CD8-positive, alpha-beta memory T cell (primary cell): ENCODE data around the gene AMN. TPM values are rescaled to one million over a fixed set of nuclear protein-coding genes. Genes with fewer than 3 reads are reported as not detected.
"Not testable (repeated sequence)": the region's sequence is repeated elsewhere in the genome, so short reads cannot be mapped to it uniquely, and the experiment has no call there.

ENCODE experiments used
- CTCF ChIA-PET: fragments of 350-600 bp; sonication (Branson Sonifier 250); formaldehyde crosslinking; loops from one replicate; lab custom pipeline; 2021; ENCODE audit warnings: antibody characterized with exemption; lab: Charles Lee
- POLR2A ChIA-PET: fragments of 350-600 bp; sonication (Branson Sonifier 250); formaldehyde crosslinking; loops from one replicate; lab custom pipeline; 2021; ENCODE audit warnings: antibody characterized with exemption; lab: Charles Lee
- DNase-seq, 5 donors: peaks; one replicate each; pipeline versions ENCODE4 v3.0.0 to v3.0.0-alpha.2; 2020 to 2022; ENCODE audit warnings: mixed read lengths in 1 of 5
- H3K27ac ChIP-seq: one replicate; pipeline ENCODE4 v1.7.0; 2013; ENCODE audit warnings: low read depth, mild to moderate bottlenecking, low read length, moderate library complexity
- H3K27me3 ChIP-seq: 2 replicates; pipeline ENCODE4 v1.7.0; 2013; ENCODE audit warnings: low read length, mild to moderate bottlenecking; ENCODE audit not compliant: insufficient read depth, poor library complexity, severe bottlenecking
- H3K36me3 ChIP-seq: 2 replicates; pipeline ENCODE4 v1.7.0; 2013; ENCODE audit warnings: mild to moderate bottlenecking, low read length, moderate library complexity; ENCODE audit not compliant: insufficient read depth
- H3K4me1 ChIP-seq: 2 replicates; pipeline ENCODE4 v1.7.0; 2013; ENCODE audit warnings: mild to moderate bottlenecking, low read length, moderate library complexity; ENCODE audit not compliant: insufficient read depth
- H3K4me3 ChIP-seq: 2 replicates; pipeline ENCODE4 v1.7.0; 2013; ENCODE audit warnings: mild to moderate bottlenecking, low read length
- H3K9me3 ChIP-seq: 2 replicates; pipeline ENCODE4 v1.7.0; 2013; ENCODE audit warnings: mild to moderate bottlenecking, low read length
- H3K27ac Mint-ChIP-seq, 8 donors: one replicate each; pipeline ENCODE4 v1.8.0; 2020 to 2021; ENCODE audit warnings: mixed read lengths in 8 of 8, mild to moderate bottlenecking in 6 of 8, inconsistent platforms in 3 of 8, moderate library complexity in 3 of 8
- H3K27me3 Mint-ChIP-seq, 2 donors: one replicate each; pipeline ENCODE4 v1.8.0; 2020 to 2021; ENCODE audit warnings: mixed read lengths in 2 of 2, mild to moderate bottlenecking in 1 of 2, moderate library complexity in 1 of 2
- H3K36me3 Mint-ChIP-seq, 3 donors: one replicate each; pipeline ENCODE4 v1.8.0; 2020 to 2021; ENCODE audit warnings: mixed read lengths in 3 of 3, inconsistent platforms in 1 of 3, mild to moderate bottlenecking in 1 of 3
- H3K4me1 Mint-ChIP-seq, 3 donors: one replicate each; pipeline ENCODE4 v1.8.0; 2020 to 2021; ENCODE audit warnings: mixed read lengths in 3 of 3, inconsistent platforms in 1 of 3, mild to moderate bottlenecking in 1 of 3
- H3K4me3 Mint-ChIP-seq, 7 donors: one replicate each; pipeline ENCODE4 v1.8.0; 2020 to 2021; ENCODE audit warnings: mixed read lengths in 7 of 7, mild to moderate bottlenecking in 6 of 7, moderate library complexity in 4 of 7, inconsistent platforms in 2 of 7
- H3K9me3 Mint-ChIP-seq, 5 donors: one replicate each; pipeline ENCODE4 v1.8.0; 2020 to 2022; ENCODE audit warnings: mixed read lengths in 5 of 5, mild to moderate bottlenecking in 3 of 5, moderate library complexity in 2 of 5, inconsistent platforms in 1 of 5
- polyA plus RNA-seq: library from polyadenylated mRNA; unstranded; fragments of 300-500 nt; fragmentation: Illumina TruSeq; gene quantifications from one replicate; pipeline ENCODE4 v1.2.3, GENCODE V29; 2021
- total RNA-seq, 2 experiments: library from RNA; stranded (reverse); gene quantifications; one replicate each; pipeline ENCODE4 v1.2.3, GENCODE V29; 2021

AMN gene
- total RNA-seq (under 1 TPM; 0.66 to 0.75 TPM), polyA plus RNA-seq (1.6 TPM)

DNA sequence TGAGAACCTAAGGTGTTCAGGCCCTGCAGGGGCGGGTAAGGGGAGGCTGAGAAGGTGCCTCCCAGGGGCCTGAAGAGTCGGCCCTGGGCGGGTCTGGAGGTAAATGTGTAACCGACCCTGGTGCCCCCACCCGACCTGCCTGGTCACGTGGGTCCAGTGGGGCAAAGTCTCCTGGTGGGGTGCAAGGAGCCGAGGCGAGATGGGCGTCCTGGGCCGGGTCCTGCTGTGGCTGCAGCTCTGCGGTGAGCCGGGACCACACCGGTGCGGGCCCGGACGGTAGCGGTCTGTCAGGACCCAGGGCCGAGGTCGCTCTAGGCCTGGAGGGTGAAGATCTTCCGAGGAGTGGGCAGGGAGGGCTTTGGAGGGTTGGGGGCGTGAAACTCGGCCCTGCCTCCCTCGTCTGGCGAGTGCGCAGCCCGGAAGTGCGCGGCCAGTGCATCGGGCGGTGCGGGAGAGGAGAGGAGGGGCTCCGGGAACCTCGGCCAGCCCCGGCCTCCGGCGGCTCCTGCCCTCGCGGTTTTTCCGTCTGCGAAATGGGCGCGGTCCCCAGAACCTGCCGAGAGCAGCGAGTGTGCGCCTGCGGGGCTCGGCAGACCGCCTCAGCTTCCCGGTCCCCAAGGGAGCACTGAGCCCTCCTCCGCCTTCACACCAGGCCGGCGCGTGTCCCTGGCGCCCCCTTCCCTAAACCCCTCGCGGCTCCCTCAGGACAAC lies at the start of gene AMN:
Gene AMN, plus strand, starts transcription at position 174 of the 711 bp plus-strand sequence. Its CDS starts 26 bp downstream, at position 200.
- DNase-seq: no peak

DNA sequence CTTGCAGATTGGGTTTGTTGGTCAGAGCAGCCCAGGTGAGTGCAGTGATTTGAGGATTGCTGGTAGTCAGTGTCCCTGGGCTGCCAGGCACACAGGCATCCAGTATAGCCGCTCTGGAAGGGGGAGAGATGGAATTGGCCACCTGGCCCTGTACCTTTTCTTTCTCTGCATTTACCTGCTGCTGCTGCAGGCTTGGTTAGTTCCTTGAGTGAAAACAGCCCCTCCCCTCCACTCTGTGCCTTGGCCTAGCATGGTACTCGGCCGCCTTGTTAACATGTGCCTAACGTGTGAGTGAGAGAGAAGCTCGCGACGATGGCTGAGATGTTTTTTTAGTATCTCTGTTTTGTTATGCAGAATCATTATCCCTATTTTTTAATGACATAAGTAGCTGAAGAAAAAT lies 49.3 kb upstream of the AMN start:
- Mint-ChIP-seq H3K4me3 (no peak overlapping the region), H3K27me3 (peaks cover 0 to 2% of the 10 kb centered on the region in 2 donors)
- CTCF ChIA-PET: no interaction called here

More for the DNA sequence above, at the start of gene AMN:
- ChIA-PET CTCF (no interaction called here), POLR2A (no interaction called here)
- Mint-ChIP-seq H3K36me3 (no peaks in the 10 kb centered on the region), H3K4me3 (peak within 1 kb of the TSS; percentile 27 to 85 (median 51)), H3K9me3 (no peaks in the 10 kb centered on the region), H3K4me1 (peaks cover 5 to 24% (median 9%) of the 10 kb centered on the region in 3 donors), H3K27me3 (peaks cover 4 to 17% of the 10 kb centered on the region in 2 donors), H3K27ac (peak within 1 kb of the TSS in 1 of 8 donors; percentile 66)
- Histone ChIP-seq H3K4me3 (no peak within 1 kb of the TSS), H3K4me1 (peaks cover 15% of the 10 kb centered on the region), H3K27ac (no peak within 1 kb of the TSS), H3K9me3 (no peaks in the 10 kb centered on the region), H3K27me3 (no peaks in the 10 kb centered on the region), H3K36me3 (no peaks in the 10 kb centered on the region)

GRCh38 chr14:102873546-102874061 lies 48.9 kb upstream of the AMN start:
- no peaks in the 10 kb centered on the region for H3K4me1 ChIP-seq
- H3K36me3 ChIP-seq: peaks cover 45% of the 10 kb centered on the region
- Mint-ChIP-seq H3K36me3 (peaks cover 6 to 42% (median 12%) of the 10 kb centered on the region in 3 donors), H3K4me3 (no peak overlapping the region), H3K9me3 (no peaks in the 10 kb centered on the region), H3K27ac (peak overlapping the region in 2 of 8 donors; percentile 23 to 85), H3K4me1 (peaks cover 9 to 24% (median 11%) of the 10 kb centered on the region in 3 donors), H3K27me3 (peaks cover 0 to 2% of the 10 kb centered on the region in 2 donors)
- no peaks in the 10 kb centered on the region for H3K9me3 ChIP-seq
- no peak overlapping the region for H3K4me3 ChIP-seq
- DNase-seq: no peak
- POLR2A ChIA-PET: no interaction called here
- no peak overlapping the region for H3K27ac ChIP-seq
- no peaks in the 10 kb centered on the region for H3K27me3 ChIP-seq
- CTCF ChIA-PET: no interaction called here

More for the DNA sequence above, 49.3 kb upstream of the AMN start:
- no peak for DNase-seq
- Histone ChIP-seq H3K27me3 (no peaks in the 10 kb centered on the region), H3K9me3 (no peaks in the 10 kb centered on the region), H3K4me1 (no peaks in the 10 kb centered on the region), H3K4me3 (no peak overlapping the region), H3K36me3 (peaks cover 44% of the 10 kb centered on the region), H3K27ac (no peak overlapping the region)
- Mint-ChIP-seq H3K9me3 (no peaks in the 10 kb centered on the region), H3K4me1 (peaks cover 9 to 24% (median 11%) of the 10 kb centered on the region in 3 donors), H3K27ac (peak overlapping the region in 2 of 8 donors; percentile 74 to 85), H3K36me3 (peaks cover 6 to 42% (median 12%) of the 10 kb centered on the region in 3 donors)
- POLR2A ChIA-PET: no interaction called here

- Histone ChIP-seq H3K27me3 (no peaks in the 10 kb centered on the region), H3K4me1 (no peaks in the 10 kb centered on the region), H3K27ac (no peak overlapping the region), H3K36me3 (peaks cover 38% of the 10 kb centered on the region), H3K9me3 (no peaks in the 10 kb centered on the region), H3K4me3 (no peak overlapping the region)
- H3K4me1 Mint-ChIP-seq: peaks cover 7 to 18% (median 9%) of the 10 kb centered on the region in 3 donors
- POLR2A ChIA-PET: interaction anchor here (0.6 kb wide), 1 partner anchor 265 kb away, joined by 4 read pairs; no protein-coding TSS in a partner anchor
- H3K36me3 Mint-ChIP-seq: peaks cover 6 to 48% (median 11%) of the 10 kb centered on the region in 3 donors
- no peak overlapping the region for H3K4me3 Mint-ChIP-seq
- no peak for DNase-seq
- CTCF ChIA-PET: no interaction called here
- H3K9me3 Mint-ChIP-seq: no peaks in the 10 kb centered on the region
- peak overlapping the region in 1 of 8 donors; percentile 12 for H3K27ac Mint-ChIP-seq
- H3K27me3 Mint-ChIP-seq: peaks cover 0 to 2% of the 10 kb centered on the region in 2 donors
Measured at GRCh38 chr14:102875652-102876051, 46.8 kb upstream of the AMN start.

DNA sequence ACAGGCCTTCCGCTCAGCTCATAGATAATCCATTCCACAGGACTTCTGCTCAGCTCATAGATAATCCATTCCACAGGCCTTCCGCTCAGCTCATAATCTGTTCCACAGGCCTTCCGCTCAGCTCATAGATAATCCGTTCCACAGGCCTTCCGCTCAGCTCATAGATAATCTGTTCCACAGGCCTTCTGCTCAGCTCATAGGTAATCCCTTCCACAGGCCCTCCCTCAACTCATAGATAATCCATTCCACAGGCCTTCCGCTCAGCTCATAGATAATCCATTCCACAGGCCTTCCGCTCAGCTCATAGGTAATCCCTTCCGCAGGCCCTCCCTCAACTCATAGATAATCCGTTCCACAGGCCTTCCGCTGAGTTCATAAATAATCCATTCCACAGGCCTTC lies 45.0 kb upstream of the AMN start:
- H3K27me3 Mint-ChIP-seq, H3K27ac ChIP-seq, H3K9me3 ChIP-seq, CTCF ChIA-PET, H3K9me3 Mint-ChIP-seq, H3K4me3 ChIP-seq, POLR2A ChIA-PET, H3K27ac Mint-ChIP-seq, H3K4me1 Mint-ChIP-seq, H3K4me1 ChIP-seq, H3K27me3 ChIP-seq, DNase-seq, H3K4me3 Mint-ChIP-seq: not testable (repeated sequence)
- peaks cover 6 to 44% (median 11%) of the 10 kb centered on the region in 3 donors for H3K36me3 Mint-ChIP-seq
- peaks cover 29% of the 10 kb centered on the region for H3K36me3 ChIP-seq

GRCh38 chr14:102878174-102878969 lies 44.1 kb upstream of the AMN start:
- ChIA-PET POLR2A (no interaction called here), CTCF (no interaction called here)
- H3K4me1 ChIP-seq: no peaks in the 10 kb centered on the region
- peaks cover 29% of the 10 kb centered on the region for H3K36me3 ChIP-seq
- H3K27me3 Mint-ChIP-seq: no peaks in the 10 kb centered on the region
- no peak overlapping the region for H3K4me3 ChIP-seq
- no peaks in the 10 kb centered on the region for H3K27me3 ChIP-seq
- no peak overlapping the region for H3K4me3 Mint-ChIP-seq
- H3K27ac Mint-ChIP-seq: no peak overlapping the region
- no peak overlapping the region for H3K27ac ChIP-seq
- H3K4me1 Mint-ChIP-seq: peaks cover 0 to 3% (median 1%) of the 10 kb centered on the region in 3 donors
- DNase-seq: no peak
- no peaks in the 10 kb centered on the region for H3K9me3 ChIP-seq
- peaks cover 6 to 42% (median 15%) of the 10 kb centered on the region in 3 donors for H3K36me3 Mint-ChIP-seq
- no peaks in the 10 kb centered on the region for H3K9me3 Mint-ChIP-seq

DNA sequence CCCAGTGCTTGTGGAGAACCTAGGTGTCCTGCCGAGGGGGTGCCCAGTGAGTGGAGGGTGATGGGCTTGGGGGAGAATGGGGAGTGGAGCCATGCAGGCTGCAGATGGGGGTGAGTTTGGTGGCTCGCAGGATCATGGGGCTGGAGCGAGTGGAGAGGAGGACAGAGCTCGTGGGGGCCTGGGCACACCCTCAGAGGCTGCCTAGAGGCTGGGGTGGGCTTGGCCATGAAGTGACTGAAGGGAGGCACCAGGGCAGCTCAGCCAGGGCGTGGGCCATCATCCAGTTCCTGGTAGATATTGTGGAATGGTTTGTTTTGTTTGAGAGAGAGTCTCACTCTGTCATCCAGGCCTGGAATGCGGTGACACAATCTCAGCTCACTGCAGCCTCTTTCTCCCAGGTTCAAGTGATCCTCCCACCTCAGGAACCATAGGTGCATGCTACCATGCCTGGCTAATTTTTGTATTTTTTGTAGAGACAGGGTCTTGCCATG lies 43.4 kb upstream of the AMN start:
- Histone ChIP-seq H3K27me3 (no peaks in the 10 kb centered on the region), H3K27ac (no peak overlapping the region), H3K4me1 (no peaks in the 10 kb centered on the region), H3K4me3 (no peak overlapping the region), H3K36me3 (peaks cover 29% of the 10 kb centered on the region), H3K9me3 (no peaks in the 10 kb centered on the region)
- POLR2A ChIA-PET: no interaction called here
- CTCF ChIA-PET: no interaction called here
- Mint-ChIP-seq H3K9me3 (no peaks in the 10 kb centered on the region), H3K27me3 (no peaks in the 10 kb centered on the region), H3K36me3 (peaks cover 6 to 43% (median 16%) of the 10 kb centered on the region in 3 donors), H3K27ac (peak overlapping the region in 1 of 8 donors; percentile 51), H3K4me3 (no peak overlapping the region), H3K4me1 (peaks cover 0 to 3% (median 1%) of the 10 kb centered on the region in 3 donors)
- DNase-seq: no peak
